Heart left ventricle (tissue), 16 donors: ENCODE results near the gene MNAT1. TPM values are rescaled to one million over a fixed set of nuclear protein-coding genes. Genes with fewer than 3 reads are reported as not detected.

ENCODE experiments used
- ATAC-seq, 4 donors: fragments of 200-7000 bp; cut with Tn5 transposase; one replicate each; pipeline ENCODE4 v1.9.1; 2020 to 2022; ENCODE audit warnings: moderate library complexity in 4 of 4, mild to moderate bottlenecking in 3 of 4, moderate number of reproducible peaks in 1 of 4
- DNase-seq, 5 donors: peaks; one replicate each; pipeline ENCODE4 v3.0.0-alpha.2; 2020
- H3K27ac ChIP-seq, 12 donors: fragments of 200-600 bp; sonication (generic) in 4 of 12; one replicate each; pipeline versions ENCODE4 v1.5.0 to v1.8.0; 2016 to 2022; ENCODE audit warnings: mild to moderate bottlenecking in 2 of 12
- H3K27me3 ChIP-seq, 9 donors: fragments of 200-600 bp; sonication (generic) in 2 of 9; one replicate each; pipeline versions ENCODE4 v1.5.1 to v1.8.0; 2016 to 2022; ENCODE audit warnings: mild to moderate bottlenecking in 3 of 9
- H3K36me3 ChIP-seq, 9 donors: fragments of 200-600 bp; sonication (generic) in 2 of 9; one replicate each; pipeline versions ENCODE4 v1.5.0 to v1.8.0; 2018 to 2022; ENCODE audit warnings: mild to moderate bottlenecking in 2 of 9
- H3K4me1 ChIP-seq, 12 donors: fragments of 200-600 bp; sonication (generic) in 4 of 12; one replicate each; pipeline versions ENCODE4 v1.5.0 to v1.8.0; 2016 to 2022; ENCODE audit warnings: mild to moderate bottlenecking in 3 of 12
- H3K4me3 ChIP-seq, 12 donors: fragments of 200-600 bp; sonication (generic) in 4 of 12; one replicate each; pipeline versions ENCODE4 v1.5.0 to v1.8.0; 2017 to 2022; ENCODE audit warnings: mild to moderate bottlenecking in 9 of 12, moderate library complexity in 4 of 12
- H3K9me3 ChIP-seq, 12 donors: fragments of 200-600 bp; sonication (generic) in 4 of 12; one replicate each; pipeline versions ENCODE4 v1.5.0 to v1.8.0; 2016 to 2022; ENCODE audit warnings: mild to moderate bottlenecking in 1 of 12
- CTCF ChIP-seq, 12 donors: fragments of 200-600 bp; sonication (generic) in 4 of 12; IDR thresholded peaks; one replicate each; pipeline versions ENCODE4 v1.5.0 to v1.8.0; 2018 to 2022; ENCODE audit warnings: antibody characterized with exemption in 12 of 12, mild to moderate bottlenecking in 5 of 12
- POLR2A ChIP-seq, 2 donors: fragments of 450-650 bp; IDR thresholded peaks; one replicate each; pipeline ENCODE4 v1.6.1; 2017; ENCODE audit warnings: antibody characterized with exemption in 2 of 2, mild to moderate bottlenecking in 2 of 2, moderate library complexity in 2 of 2
- WGBS, 4 donors: extraction: QIAGEN DNeasy Blood & Tissue Kit in 2 of 4; methylation state at CpG; one replicate each; pipeline versions ENCODE4 v1.1.5 to v1.1.7; 2013 to 2018; 5-methylcytosine and 5-hydroxymethylcytosine counted together
- intact Hi-C, 10 donors: fragments of 100-400 bp; cut with DNase I; formaldehyde crosslinking; loops; one replicate each; pipeline versions ENCODE4 v1.11.1 to v1.14.2; 2022
- polyA plus RNA-seq, 2 donors: library from polyadenylated mRNA; stranded (reverse); fragments of 200-250 nt; gene quantifications; one replicate each; pipeline ENCODE4 v1.2.3, GENCODE V29; 2013
- total RNA-seq, 9 donors: library from RNA; depleted of rRNA in 2 of 9; stranded (reverse); fragments of >200 nt in 2 of 9; fragmentation: NEBNext Ultra II Directional in 3 of 9; extraction: Animal tissue kit (Norgen Biotek cat#: 25700) in 3 of 9; gene quantifications; one replicate each; pipeline versions ENCODE4 v1.1.0 to v1.2.4, GENCODE V29; 2016 to 2023
- donor health status: ischemic (EF 13 %, LVEDD 7.1; RV severe dilation, severe dysfunction).
- donor health status: healthy with polysubstance abuse.
- donor health status: DM: no; HTN: yes; CAD: no.
- donor health status: DM: no; HTN: no; CAD: no.
- donor health status: ischemic (EF 25% LVEDD 6.9; RV normal size, moderate dysfunction).
- donor health status: ischemic (EF 25% LVEDD 5.7; RV mildly dilated, moderate dysfunction).
- donor health status: healthy.
- donor health status: DM: yes; HTN: yes; CAD: no.
- donor health status: ischemic (EF 35%, LVEDD 5.7; RV mildly dilated, moderate dysfunction).
- donor health status: nonischemic (EF 11% LVEDD 7.7; RV severe dilation, severe dysfunction).
- donor health status: DM: yes; HTN: yes; CAD: no.
- donor health status: PGD.
- donor health status: ischemic (EF 29% LVEDD 5.4; RV normal size, mild dysfunction).
- donor health status: nonischemic (EF 23%, LVEDD 6.1; RV moderate dilation, normal function).

The MNAT1 gene
- total and polyA plus RNA-seq, 11 donors = 18.9 to 32.6 (median 27.0) TPM

- intact Hi-C loops = no loop called here
- Histone ChIP-seq H3K4me1 (no peaks in the 10 kb centered on the region), H3K9me3 (no peaks in the 10 kb centered on the region), H3K36me3 (peaks cover 0 to 3% (median 0%) of the 10 kb centered on the region in 9 donors), H3K4me3 (no peak overlapping the region), H3K27ac (no peak overlapping the region), H3K27me3 (no peaks in the 10 kb centered on the region)
- TF ChIP-seq CTCF (IDR thresholded peaks at IDR 0.05) (no peak), POLR2A (IDR thresholded peaks at IDR 0.05) (no peak)
- ATAC-seq (no peak), DNase-seq (no peak)
- WGBS, 4 donors = 80 to 82% (median 81%) methylated on average over 2 of the region's 2 CpGs
Measured at GRCh38 chr14:60964904-60965303, 230.3 kb downstream of the MNAT1 start.

GRCh38 chr14:60965402-60965801 lies 230.8 kb downstream of the MNAT1 start:
- intact Hi-C loops = no loop called here
- H3K4me3 ChIP-seq = no peak overlapping the region
- H3K9me3 ChIP-seq = no peaks in the 10 kb centered on the region
- no peak overlapping the region for H3K27ac ChIP-seq
- no peak for TF ChIP-seq POLR2A (IDR thresholded peaks at IDR 0.05)
- TF ChIP-seq CTCF (IDR thresholded peaks at IDR 0.05) = no peak
- DNase-seq (no peak), ATAC-seq (no peak)
- no peaks in the 10 kb centered on the region for H3K27me3 ChIP-seq
- H3K4me1 ChIP-seq = no peaks in the 10 kb centered on the region
- H3K36me3 ChIP-seq = peaks cover 0 to 3% (median 0%) of the 10 kb centered on the region in 9 donors

- 90 to 95% (median 92%) methylated on average over 1 of the region's 1 CpG for WGBS, 4 donors
- H3K4me3 ChIP-seq = no peak overlapping the region
- H3K27me3 ChIP-seq = no peaks in the 10 kb centered on the region
- ATAC-seq = no peak
- no peak for DNase-seq
- intact Hi-C loops = no loop called here
- TF ChIP-seq POLR2A (IDR thresholded peaks at IDR 0.05) (no peak), CTCF (IDR thresholded peaks at IDR 0.05) (no peak)
- no peak overlapping the region for H3K27ac ChIP-seq
- peaks cover 0 to 3% (median 0%) of the 10 kb centered on the region in 9 donors for H3K36me3 ChIP-seq
- no peaks in the 10 kb centered on the region for H3K9me3 ChIP-seq
- no peaks in the 10 kb centered on the region for H3K4me1 ChIP-seq
Measured at GRCh38 chr14:60968099-60968498, 233.5 kb downstream of the MNAT1 start.

- ATAC-seq (no peak), DNase-seq (no peak)
- no peak overlapping the region for H3K27ac ChIP-seq
- TF ChIP-seq CTCF (IDR thresholded peaks at IDR 0.05) (no peak), POLR2A (IDR thresholded peaks at IDR 0.05) (no peak)
- no peaks in the 10 kb centered on the region for H3K9me3 ChIP-seq
- no peak overlapping the region for H3K4me3 ChIP-seq
- H3K4me1 ChIP-seq = no peaks in the 10 kb centered on the region
- peaks cover 0 to 7% (median 0%) of the 10 kb centered on the region in 9 donors for H3K36me3 ChIP-seq
- H3K27me3 ChIP-seq = no peaks in the 10 kb centered on the region
- intact Hi-C loops = no loop called here
Measured at GRCh38 chr14:60968671-60969070, 234.1 kb downstream of the MNAT1 start.
